A673 (cell line): Measurements from ENCODE around the gene ELOVL6.

Experiments
- EZH2 ChIP-seq: fragments of 200-600 bp; sonication (generic); IDR thresholded peaks from 2 replicates; pipeline ENCODE4 v1.6.1; 2017; ENCODE audit warnings: borderline replicate concordance, low read depth, mild to moderate bottlenecking, mixed read lengths, antibody characterized with exemption, low read length; ENCODE audit not compliant: poor library complexity, severe bottlenecking
- TF ChIP-seq, protein P1 (sequence below): fragments of 300-800, 200-600 bp; sonication (generic); conservative IDR thresholded peaks from 2 replicates; pipeline ENCODE4 v1.5.1; 2017; ENCODE audit warnings: low read depth, mild to moderate bottlenecking, antibody characterized with exemption, low read length, moderate library complexity, mixed read lengths

GRCh38 chr4:110160618-110161017, 37.8 kb downstream of the ELOVL6 start:
- TF ChIP-seq, protein P1, sequence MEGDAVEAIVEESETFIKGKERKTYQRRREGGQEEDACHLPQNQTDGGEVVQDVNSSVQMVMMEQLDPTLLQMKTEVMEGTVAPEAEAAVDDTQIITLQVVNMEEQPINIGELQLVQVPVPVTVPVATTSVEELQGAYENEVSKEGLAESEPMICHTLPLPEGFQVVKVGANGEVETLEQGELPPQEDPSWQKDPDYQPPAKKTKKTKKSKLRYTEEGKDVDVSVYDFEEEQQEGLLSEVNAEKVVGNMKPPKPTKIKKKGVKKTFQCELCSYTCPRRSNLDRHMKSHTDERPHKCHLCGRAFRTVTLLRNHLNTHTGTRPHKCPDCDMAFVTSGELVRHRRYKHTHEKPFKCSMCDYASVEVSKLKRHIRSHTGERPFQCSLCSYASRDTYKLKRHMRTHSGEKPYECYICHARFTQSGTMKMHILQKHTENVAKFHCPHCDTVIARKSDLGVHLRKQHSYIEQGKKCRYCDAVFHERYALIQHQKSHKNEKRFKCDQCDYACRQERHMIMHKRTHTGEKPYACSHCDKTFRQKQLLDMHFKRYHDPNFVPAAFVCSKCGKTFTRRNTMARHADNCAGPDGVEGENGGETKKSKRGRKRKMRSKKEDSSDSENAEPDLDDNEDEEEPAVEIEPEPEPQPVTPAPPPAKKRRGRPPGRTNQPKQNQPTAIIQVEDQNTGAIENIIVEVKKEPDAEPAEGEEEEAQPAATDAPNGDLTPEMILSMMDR, result no peak
- TF ChIP-seq EZH2, result no peak
